HG03469 (cell line): ENCODE results near the gene BLVRA.
A peak's percentile ranks its signal among the peaks of the same experiment; 100 is the strongest.
"Not testable (repeated sequence)": the region's sequence is repeated elsewhere in the genome, so short reads cannot be mapped to it uniquely, and the experiment has no call there.

Source experiments
- ATAC-seq: cut with Tn5 transposase; IDR thresholded peaks from one replicate; pipeline ENCODE4 v1.9.1; 2021; ENCODE audit warnings: mild to moderate bottlenecking, moderate library complexity, moderate number of reproducible peaks; ENCODE audit not compliant: unreplicated experiment

BLVRA gene

GRCh38 chr7:43792471-43793150 lies 34.1 kb downstream of the BLVRA start:
- ATAC-seq, result no peak

DNA sequence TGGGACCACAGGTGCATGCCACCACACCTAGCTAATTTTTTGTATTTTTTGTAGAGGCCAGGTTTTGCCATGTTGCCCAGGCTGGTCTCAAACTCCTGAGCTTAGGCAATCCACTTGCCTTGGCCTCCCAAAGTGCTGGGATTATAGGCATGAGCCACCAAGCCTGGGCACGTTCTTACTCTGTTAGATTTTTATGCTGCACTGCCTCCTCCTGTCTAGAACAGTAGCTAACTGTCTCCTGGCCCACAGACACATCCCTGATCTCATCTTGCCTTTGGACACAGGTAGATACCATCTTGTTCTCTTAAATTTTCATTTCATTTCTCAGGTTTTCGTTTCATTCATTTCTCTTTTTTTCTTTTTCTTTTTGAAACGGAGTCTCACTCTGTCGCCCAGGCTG lies 41.1 kb downstream of the BLVRA start:
- ATAC-seq, result no peak

- ATAC-seq, result no peak
Measured at GRCh38 chr7:43803865-43804264, 45.4 kb downstream of the BLVRA start.

DNA sequence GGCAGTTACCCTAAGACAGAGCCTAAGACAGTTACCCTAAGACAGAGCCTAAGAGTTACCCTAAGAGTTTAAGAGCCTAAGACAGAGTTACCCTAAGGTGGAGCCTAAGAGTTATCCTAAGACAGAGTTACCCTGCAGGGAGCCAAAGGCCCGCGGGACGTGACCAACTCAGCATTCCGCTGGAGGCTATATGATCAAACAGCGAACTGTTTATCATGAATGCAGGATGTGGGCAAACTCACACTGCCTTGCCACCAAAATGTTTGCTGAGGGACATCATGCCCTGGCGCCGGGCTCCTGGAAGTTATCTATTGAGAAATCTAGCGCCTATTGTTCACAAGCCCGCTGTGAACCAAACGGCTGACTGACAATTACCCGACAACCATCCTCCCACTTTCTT lies 49.9 kb downstream of the BLVRA start:
- ATAC-seq, result no peak

DNA sequence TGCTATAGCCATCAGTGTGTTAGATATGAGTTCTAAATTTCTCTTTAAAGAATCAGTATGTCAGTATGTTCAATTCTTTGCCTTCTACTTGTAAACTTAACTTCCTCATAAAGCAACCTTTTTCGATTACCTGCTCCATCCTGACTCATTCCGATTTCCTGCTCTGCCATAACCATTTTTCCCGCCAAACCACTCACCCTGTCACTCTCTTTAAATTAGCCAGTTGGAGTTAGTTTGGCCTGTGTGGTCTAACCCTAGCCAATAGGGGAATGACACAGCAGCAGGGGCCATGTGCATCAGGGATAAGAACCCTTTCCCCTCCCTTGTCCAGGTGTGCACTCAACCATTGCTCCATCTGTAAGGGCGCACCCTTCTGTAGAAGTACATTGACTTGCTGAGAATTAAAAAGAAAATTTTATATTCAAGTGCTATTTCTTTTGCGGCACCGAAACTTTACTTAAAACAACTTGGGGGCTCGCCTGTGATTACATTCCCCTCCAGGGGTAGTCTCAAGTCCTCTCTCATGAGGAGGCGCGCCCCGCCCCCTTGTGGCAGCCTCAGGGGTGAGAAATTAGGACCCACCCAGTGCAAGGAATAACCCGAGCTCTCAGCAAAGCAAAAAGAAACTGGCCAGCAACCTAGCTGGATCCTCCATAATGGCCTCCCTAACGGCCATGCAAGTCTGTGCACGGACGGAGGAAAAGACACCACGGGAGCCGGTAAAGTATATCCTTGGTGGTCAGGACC lies 51.9 kb downstream of the BLVRA start:
- ATAC-seq, result not testable (repeated sequence)

GRCh38 chr7:43815373-43815772 lies 56.9 kb downstream of the BLVRA start:
- no peak for ATAC-seq

DNA sequence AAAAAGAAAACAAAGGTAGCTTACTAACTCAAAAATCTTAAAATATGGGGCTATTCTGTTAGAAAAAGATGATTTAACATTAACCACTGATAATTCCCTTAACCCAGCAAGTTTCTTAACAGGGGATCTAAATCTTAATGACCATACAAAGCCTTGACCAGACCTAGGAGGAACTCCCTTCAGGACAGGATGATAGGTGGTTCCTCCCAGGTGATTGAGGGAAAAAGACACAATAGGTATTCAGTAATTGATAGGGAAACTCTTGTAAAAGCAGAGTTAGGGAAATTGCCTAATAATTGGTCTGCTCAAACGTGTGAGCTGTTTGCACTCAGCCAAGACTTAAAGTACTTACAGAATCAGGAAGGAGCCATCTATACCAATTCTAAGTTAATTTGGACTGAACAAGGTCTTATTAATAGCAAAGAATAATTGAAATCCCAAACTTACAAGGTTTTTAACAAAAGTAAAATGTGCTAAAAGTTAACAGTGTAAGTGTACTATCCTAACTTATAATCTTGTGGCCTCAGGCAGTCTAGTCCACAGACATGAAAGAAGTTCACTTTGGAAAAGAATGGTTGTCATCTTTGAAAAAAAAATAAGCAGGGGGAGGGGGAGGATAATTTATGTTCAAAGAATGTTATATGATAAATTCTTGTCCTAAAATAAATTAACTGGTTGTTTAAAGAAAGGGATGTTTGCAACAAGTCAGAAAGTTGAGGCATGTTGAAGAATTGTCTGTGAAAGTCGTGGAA lies 57.7 kb downstream of the BLVRA start:
- not testable (repeated sequence) for ATAC-seq

GRCh38 chr7:43823425-43823824 lies 64.9 kb downstream of the BLVRA start:
- ATAC-seq, result not testable (repeated sequence)

GRCh38 chr7:43823941-43824340 lies 65.5 kb downstream of the BLVRA start:
- ATAC-seq, result no peak

DNA sequence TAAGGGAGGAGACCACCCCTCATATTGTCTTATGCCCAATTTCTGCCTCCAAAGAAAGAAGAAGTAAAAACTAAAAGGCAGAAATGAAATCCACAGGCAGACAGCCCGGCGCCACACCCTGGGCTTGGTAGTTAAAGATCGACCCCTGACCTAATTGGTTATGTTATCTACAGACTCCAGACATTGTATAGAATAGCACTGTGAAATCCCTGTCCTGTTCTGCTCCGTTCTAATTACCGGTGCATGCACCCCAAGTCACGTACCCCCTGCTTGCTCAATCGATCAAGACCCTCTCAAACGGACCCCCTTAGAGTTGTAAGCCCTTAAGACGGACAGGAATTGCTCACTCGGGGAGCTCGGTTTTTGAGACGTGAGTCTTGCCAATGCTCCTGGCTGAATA lies 66.0 kb downstream of the BLVRA start:
- ATAC-seq, result not testable (repeated sequence)

DNA sequence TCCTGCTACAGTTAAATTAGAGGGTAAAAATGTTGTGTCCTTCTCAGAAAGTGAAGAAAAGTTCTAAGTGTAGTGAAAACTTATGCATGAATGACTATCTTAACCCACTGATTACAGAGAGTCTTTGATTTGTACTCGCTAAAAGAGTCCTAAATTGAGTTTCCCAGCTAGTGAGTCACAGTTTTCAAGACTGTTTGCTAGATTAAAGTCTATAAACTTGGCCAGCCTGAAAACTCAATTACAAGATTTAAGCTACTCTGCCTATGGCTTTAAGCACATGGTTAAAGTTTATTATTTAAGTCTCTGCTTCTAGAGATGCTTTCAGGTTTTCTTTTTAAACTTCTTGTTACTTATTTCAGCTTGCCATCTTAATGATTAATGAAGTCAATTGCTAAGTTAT lies 66.5 kb downstream of the BLVRA start:
- no peak for ATAC-seq

DNA sequence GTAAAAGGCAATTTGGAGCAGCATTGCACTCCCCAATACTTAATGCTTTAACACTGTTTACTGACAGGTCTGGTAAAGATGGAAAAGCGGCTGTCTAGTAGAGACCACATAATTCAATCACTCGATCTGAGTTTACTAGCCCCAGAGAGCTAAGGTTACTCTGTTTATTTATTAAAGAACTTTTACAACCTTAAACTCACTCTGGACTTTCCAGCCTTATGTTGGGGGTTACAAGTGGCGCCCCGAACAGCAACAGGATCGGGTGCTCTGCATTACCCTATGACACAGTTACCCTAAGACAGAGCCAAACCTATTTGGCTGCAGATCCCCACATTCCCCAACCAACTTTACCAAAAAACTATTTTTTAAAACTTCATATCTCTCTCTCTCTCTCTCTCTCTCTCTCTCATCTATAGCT lies 66.9 kb downstream of the BLVRA start:
- ATAC-seq, result no peak

DNA sequence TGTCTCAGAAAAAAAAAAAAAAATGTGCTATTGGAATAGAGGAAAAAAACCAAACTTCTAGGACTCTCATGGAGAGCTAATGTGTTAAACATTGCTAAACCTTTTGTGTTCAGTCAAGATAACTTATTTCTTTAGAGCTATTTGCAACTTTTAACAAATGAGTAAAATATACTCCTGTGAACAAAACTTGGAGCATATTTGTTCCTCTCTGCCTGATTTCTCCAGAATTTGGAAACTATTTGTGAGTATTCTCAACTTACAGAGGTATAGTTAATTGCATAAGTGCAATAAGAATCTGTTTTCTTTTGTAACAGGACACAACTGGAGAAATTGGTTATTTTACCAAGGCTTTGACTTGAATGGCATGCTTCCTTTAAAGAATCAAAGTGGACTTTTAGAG lies 72.4 kb downstream of the BLVRA start:
- ATAC-seq, result not testable (repeated sequence)

- peak; percentile 36 for ATAC-seq
Measured at GRCh38 chr7:43834463-43835251, 76.2 kb downstream of the BLVRA start.

DNA sequence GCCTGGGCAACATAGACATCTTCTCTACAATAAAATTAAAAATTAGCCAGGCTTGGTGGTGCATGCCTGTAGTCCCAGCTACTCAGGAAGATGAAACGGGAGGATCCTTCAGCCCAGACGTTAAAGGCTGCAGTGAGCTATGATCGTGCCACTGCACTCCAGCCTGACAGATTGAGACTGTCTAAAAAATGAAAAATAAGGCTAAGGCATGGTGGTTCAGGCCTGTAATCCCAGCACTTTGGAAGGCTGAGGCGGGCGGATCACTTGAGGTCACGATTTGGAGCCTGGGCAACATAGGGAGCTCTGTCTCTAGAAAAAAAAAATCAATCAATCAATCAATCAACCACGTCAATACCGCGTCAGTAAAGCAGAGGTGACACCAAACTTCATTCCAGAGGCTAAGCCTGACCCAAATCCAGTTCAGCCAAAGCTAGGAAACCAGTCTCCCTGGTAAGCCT lies 79.8 kb downstream of the BLVRA start:
- no peak for ATAC-seq

GRCh38 chr7:43843296-43843695 lies 84.8 kb downstream of the BLVRA start:
- ATAC-seq, result no peak

GRCh38 chr7:43844257-43844656 lies 85.8 kb downstream of the BLVRA start:
- ATAC-seq, result no peak

DNA sequence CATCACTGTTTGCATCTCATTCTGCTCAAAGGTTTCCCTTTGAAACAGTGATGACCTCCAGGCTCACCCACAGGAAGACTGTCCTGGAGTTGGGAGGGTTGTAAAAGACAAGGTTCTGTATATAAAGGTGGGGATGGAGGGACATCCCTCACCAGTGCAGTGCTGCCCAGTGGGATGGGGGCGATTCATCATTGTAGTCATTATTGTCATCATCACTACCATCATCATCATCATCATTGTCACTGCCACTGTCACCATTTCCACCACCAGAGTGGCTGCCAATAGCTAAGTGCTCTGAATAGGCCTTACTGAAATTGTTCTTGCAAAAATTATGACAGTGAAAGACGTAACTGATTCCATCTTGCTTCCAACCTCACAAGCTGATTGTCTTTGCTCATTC lies 86.2 kb downstream of the BLVRA start:
- ATAC-seq, result no peak

- no peak for ATAC-seq
Measured at GRCh38 chr7:43847496-43847895, 89.0 kb downstream of the BLVRA start.

- no peak for ATAC-seq
Measured at GRCh38 chr7:43849047-43849446, 90.6 kb downstream of the BLVRA start.
